Posterior vena cava (tissue), 2 donors: ENCODE results near the gene PKP2. TPM values are rescaled to one million over a fixed set of nuclear protein-coding genes. Genes with fewer than 3 reads are reported as not detected.
"Not testable (repeated sequence)": the region's sequence is repeated elsewhere in the genome, so short reads cannot be mapped to it uniquely, and the experiment has no call there.

Experiments
- DNase-seq: peaks from one replicate; pipeline ENCODE4 v3.0.0-alpha.2; 2020; ENCODE audit warnings: low spot score
- intact Hi-C, 2 donors: fragments of 100-400 bp; cut with DNase I; formaldehyde crosslinking; loops; one replicate each; pipeline versions ENCODE4 v1.14.1 to v1.14.2; 2022 to 2023
- total RNA-seq, 2 donors: library from RNA; stranded (reverse); fragmentation: NEBNext Ultra II Directional; extraction: Animal tissue kit (Norgen Biotek cat#: 25700); gene quantifications; one replicate each; pipeline ENCODE4 v1.2.1, GENCODE V29; 2021
- donor health status: DM: yes; HTN: yes; CAD: no.
- donor health status: DM: yes; HTN: yes; CAD: no.

PKP2 gene
- total RNA-seq, 2 donors from 2014 or later = 0.38 to 3.6 TPM

GRCh38 chr12:32874078-32874477, 22.5 kb downstream of the PKP2 start:
- intact Hi-C loops = no loop called here
- DNase-seq = no peak

DNA sequence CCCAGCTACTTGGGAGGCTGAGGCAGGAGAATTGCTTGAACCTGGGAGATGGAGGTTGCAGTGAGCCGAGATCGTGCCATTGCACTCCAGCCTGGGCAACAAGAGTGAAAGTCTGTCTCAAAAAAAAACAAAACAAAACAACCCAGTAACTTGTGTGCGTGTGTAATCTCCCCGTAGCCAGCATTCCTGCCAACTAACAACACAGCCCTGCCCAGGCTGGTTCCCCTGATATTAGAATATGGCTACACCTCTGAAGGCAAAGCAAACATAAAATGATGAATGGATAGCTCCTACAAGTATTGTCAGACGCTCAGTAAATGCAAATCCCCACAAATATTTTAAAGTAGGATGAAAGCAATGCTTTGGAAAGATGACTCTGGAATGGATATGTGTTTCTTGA, 24.2 kb downstream of the PKP2 start:
- DNase-seq, intact Hi-C loops: not testable (repeated sequence)

- intact Hi-C loops = no loop called here
- DNase-seq = no peak
These were observed 25.9 kb downstream of the PKP2 start for GRCh38 chr12:32870716-32871115.

DNA sequence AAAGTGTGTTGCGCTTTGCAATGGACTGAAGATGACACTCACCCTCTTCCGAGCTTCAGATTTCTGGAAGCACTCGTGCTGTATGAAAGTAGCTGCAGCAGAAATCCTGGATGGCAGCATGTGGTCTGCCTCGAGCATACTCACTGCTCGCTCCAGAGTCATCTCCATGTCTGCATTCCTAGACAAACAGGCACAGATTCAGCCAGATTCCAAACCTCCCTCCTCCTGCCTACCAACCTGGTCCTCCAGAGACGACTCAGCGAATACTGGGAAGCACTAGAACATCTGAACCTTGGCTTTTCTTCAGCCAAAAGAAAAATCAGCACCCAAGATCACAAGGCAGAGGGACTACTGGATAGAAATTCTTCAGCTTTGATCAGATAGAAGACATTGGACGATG, 27.7 kb downstream of the PKP2 start:
- no peak for DNase-seq
- intact Hi-C loops = no loop called here

- intact Hi-C loops = no loop called here
- no peak for DNase-seq
These were observed 31.8 kb downstream of the PKP2 start for GRCh38 chr12:32864731-32865130.

DNA sequence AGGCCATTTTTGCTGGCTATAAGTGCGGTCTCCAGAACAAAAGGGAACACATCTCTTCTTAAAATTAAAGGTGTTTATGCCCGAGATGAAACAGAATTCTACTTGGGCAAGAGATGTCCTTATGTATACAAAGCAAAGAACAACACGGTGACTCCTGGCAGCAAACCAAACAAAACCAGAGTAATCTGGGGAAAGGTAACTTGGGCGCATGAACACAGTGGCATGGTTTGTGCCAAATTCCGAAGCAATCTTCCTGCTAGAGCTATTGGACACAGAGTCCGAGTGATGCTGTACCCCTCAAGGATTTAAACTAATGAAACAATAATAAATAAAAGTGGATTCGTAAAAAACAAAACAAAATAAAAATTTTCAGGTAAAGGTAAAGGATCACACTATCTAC, 33.4 kb downstream of the PKP2 start:
- intact Hi-C loops = no loop called here

DNA sequence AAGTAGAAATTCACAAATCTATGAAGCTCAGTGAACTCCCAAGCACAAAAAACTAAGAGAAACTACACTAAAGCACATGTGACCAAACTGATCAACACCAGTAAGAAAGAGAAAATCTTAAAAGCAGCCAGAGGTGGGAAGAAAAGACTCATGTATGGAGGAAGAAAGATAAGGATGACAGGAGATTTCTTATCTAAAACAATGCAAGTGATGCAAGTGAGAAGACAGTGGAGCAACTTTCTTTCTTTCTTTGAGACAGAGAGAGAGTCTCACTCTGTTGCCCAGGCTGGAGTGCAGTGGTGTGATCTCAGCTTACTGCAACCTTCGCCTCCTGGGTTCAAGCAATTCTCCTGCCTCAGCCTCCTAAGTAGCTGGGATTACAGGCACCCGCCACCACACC, 34.9 kb downstream of the PKP2 start:
- intact Hi-C loops, DNase-seq: not testable (repeated sequence)

More for the DNA sequence above, 33.4 kb downstream of the PKP2 start:
- DNase-seq = no peak

- intact Hi-C loops = no loop called here
These were observed 36.4 kb downstream of the PKP2 start for GRCh38 chr12:32860192-32860591.

DNA sequence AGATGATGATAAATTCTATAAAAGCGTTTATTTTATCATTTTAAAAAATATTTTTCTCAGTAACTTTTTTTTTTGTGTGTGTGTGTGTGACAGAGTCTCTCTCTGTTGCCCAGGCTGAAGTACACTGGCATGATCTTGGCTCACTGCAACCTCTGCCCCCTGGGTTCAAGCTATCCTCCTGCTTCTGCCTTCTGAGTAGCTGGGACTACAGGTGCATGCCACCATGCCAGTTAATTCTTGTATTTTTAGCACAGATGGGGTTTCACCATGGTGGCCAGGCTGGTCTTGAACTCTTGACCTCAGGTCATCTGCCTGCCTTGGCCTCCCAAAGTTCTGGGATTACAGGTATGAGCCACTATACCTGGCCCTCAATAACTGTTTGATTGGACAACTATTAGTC, 37.2 kb downstream of the PKP2 start:
- intact Hi-C loops = no loop called here
- no peak for DNase-seq

More at GRCh38 chr12:32860192-32860591, 36.4 kb downstream of the PKP2 start:
- DNase-seq = no peak

- no peak for DNase-seq
- intact Hi-C loops = no loop called here
These were observed 41.9 kb downstream of the PKP2 start for GRCh38 chr12:32854716-32855115.

- no peak for DNase-seq
- intact Hi-C loops = no loop called here
These were observed 42.5 kb downstream of the PKP2 start for GRCh38 chr12:32854097-32854496.

- intact Hi-C loops = no loop called here
- no peak for DNase-seq
These were observed 49.3 kb downstream of the PKP2 start for GRCh38 chr12:32847287-32847686.

- intact Hi-C loops = no loop called here
- no peak for DNase-seq
These were observed 50.5 kb downstream of the PKP2 start for GRCh38 chr12:32846053-32846452.

DNA sequence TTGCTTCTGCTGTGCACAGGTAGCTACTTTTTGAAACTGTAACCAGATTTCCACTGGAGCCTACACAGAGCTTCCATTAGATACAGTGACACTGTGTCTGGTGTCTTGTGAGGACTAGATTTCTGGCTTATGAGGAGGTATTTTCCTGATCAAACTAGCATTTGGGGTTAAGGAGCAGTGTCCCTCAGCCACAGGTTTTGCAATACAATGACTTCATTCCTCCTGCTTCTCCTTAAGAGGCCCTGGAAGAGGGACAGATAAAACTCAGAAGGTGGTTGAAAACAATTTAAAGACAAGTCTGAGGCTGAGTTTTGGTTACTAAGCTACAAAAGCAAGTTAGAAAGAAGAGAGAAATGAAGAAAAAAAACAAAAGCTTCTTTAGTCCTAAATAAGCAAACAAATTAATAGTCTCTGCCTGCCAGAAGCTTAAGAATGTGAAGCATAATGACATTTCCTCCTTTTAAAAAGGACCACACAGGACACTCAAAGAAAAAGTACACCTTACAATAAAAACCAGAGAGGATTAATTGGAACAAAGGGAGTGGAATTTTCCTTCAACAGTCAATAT, 53.0 kb downstream of the PKP2 start:
- intact Hi-C loops = no loop called here
- no peak for DNase-seq

- intact Hi-C loops = no loop called here
- DNase-seq = no peak
These were observed 55.5 kb downstream of the PKP2 start for GRCh38 chr12:32841061-32841460.

GRCh38 chr12:32839828-32840227, 56.7 kb downstream of the PKP2 start:
- intact Hi-C loops = no loop called here
- no peak for DNase-seq

DNA sequence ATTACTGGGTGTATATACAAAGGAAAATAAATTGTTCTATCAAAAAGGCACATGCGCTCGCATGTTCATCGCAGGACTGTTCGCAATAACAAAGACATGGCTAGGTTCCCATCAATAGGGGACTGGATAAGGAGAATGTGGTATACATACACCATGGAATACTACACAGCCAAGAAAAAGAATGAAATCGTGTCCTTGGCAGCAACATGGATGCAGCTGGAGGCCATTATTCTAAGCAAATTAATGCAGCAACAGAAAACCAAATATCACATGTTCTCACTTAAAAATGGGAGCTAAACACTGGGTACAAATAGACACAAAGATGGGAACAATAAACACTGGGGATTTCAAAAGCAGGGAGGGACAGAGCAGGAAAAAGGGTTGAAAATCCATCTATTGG, 58.6 kb downstream of the PKP2 start:
- DNase-seq = no peak
- intact Hi-C loops = no loop called here

DNA sequence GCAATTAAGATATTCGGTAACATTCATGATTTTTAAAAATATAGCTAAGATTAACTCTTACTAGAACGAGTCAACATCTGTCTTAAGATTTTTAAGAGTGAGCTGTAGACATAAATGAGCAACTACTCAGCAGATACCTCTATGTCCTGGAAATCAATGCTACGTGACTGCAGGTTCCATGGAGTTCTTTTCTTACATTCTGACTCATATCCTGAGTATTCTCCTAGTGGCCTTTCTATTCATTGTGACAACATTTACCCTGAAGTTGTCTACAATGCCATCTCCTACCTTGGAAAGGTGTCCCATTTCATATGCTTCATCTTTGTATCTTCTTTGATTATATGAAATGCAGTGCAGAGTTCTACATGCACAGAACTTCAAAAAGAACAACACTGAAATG, 59.9 kb downstream of the PKP2 start:
- intact Hi-C loops = no loop called here
- DNase-seq = no peak

DNA sequence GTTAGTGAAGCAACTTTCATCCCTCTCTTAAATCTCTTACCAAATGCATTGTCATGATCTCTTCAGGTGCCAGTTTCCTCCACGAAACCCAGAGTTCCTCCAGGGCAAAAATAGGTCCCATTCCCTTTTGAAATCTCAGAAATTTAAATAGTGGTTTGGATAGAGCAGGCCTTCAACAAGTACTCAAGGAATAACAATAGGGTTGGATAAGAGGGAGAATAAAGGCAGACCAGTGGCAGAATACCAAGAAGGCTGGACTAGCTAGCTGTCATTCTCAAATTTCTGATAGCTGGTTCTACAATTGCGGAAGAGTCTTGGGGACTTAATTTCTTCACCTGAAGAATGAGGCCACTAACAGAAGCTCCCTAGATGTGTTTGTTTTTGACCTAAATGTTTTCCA, 62.5 kb downstream of the PKP2 start:
- DNase-seq = no peak
- intact Hi-C loops = no loop called here

DNA sequence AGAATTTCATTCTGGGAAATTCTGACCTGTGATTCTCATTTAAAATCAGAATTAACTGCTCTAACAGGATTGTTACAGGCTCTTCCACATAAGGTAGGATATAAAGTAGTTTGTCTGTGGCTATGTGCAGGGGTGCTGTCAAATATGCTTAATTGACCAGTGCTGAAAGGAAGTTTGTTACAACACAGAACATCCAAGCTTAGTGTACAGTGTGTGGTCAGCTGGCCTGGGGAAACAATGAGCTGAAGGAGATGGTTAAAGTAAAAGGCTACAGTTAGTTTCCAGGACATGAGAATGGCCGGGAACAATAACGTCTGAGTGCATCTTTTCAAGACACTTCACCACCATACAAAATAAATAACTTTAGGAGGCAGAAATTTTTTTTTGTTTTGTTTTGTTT, 68.0 kb downstream of the PKP2 start:
- no peak for DNase-seq
- intact Hi-C loops = no loop called here

DNA sequence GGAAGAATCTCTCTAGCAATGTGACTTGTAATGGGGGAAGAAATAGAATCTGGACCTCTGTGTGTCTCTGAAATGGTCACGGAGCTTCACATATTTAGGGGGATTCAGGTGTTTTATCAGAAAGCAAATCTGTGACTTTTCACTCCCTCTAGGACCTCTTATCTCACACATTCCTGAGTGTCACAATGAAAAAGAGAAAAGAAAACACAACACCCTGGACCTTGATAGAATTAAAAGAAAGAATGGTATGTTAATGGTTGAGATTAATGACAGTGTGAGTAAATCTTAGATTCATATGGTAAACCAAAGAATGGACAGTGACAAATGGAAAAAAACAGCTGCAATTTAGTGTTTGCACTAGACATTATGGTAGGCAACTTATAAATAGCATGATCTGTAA, 68.5 kb downstream of the PKP2 start:
- no peak for DNase-seq
- intact Hi-C loops = no loop called here

DNA sequence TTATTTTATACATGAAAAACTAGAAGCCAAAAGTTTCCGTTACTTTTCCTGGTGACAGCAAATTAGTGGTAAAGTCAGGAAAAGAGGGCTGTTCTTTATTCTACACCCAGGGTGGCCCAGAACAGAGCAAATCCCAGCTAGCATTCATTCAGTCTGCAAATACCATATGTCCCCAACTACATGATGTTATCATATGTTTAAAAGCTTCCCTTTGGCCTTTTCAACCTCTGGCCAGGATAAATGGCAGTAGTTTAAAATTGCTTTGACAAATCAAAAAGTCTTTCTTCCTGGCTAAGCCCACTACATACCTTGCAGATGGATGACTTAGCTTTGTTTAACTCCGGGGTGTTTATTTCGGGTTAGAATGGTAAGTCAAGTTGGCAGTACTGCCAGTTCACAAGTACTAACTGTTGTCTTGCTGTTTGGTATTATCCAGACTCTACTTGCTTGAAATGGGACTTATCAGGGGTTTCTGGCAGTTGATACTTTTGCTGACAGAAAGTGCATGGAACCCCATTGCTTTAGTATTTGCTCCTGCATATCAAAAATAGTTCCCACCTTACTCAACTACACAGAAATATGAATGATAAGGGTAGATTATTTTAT, 69.7 kb downstream of the PKP2 start:
- DNase-seq = no peak
- intact Hi-C loops = no loop called here
